A673 (cell line): ENCODE results near the gene REV1. TPM values are rescaled to one million over a fixed set of nuclear protein-coding genes. Genes with fewer than 3 reads are reported as not detected.

Experiments
- BruUV-seq: library from RNA; stranded (reverse); fragments of 400-500 nt; replicated peaks from 2 replicates; lab custom pipeline; 2021; lab: Mats Ljungman, UMichigan
- CTCF ChIA-PET: fragments of 300-600 bp; sonication (Branson Sonifier 250); formaldehyde crosslinking; loops from one replicate; lab custom pipeline; 2022; ENCODE audit warnings: antibody characterized with exemption; lab: Charles Lee
- POLR2A ChIA-PET: fragments of 300-600 bp; sonication (Branson Sonifier 250); formaldehyde crosslinking; loops from one replicate; lab custom pipeline; 2022; ENCODE audit warnings: antibody characterized with exemption; ENCODE audit not compliant: low non-redundant PET; lab: Charles Lee
- DNase-seq: peaks from one replicate; pipeline ENCODE4 v3.0.0-alpha.2; 2015; ENCODE audit warnings: low spot score
- H3K27ac ChIP-seq: fragments of 200-600 bp; sonication (generic); 2 replicates; pipeline ENCODE4 v1.5.1; 2016; ENCODE audit warnings: mixed run types, low read depth, mild to moderate bottlenecking, mixed read lengths, antibody characterized with exemption, low read length; ENCODE audit not compliant: poor library complexity, severe bottlenecking
- H3K27me3 ChIP-seq: fragments of 200-600 bp; sonication (generic); replicated peaks from 2 replicates; pipeline ENCODE4 v1.6.1; 2017; ENCODE audit warnings: mixed run types, low read depth, mild to moderate bottlenecking, mixed read lengths, antibody characterized with exemption, low read length; ENCODE audit not compliant: insufficient read depth, poor library complexity
- H3K36me3 ChIP-seq: fragments of 200-600 bp; sonication (generic); 2 replicates; pipeline ENCODE4 v1.6.1; 2016; ENCODE audit warnings: mixed run types, mild to moderate bottlenecking, mixed read lengths, antibody characterized with exemption, low read length; ENCODE audit not compliant: insufficient read depth, poor library complexity, severe bottlenecking
- H3K4me1 ChIP-seq: fragments of 200-600 bp; sonication (generic); 2 replicates; pipeline ENCODE4 v1.6.1; 2017; ENCODE audit warnings: mixed run types, mild to moderate bottlenecking, mixed read lengths, antibody characterized with exemption, low read length; ENCODE audit not compliant: insufficient read depth, poor library complexity, severe bottlenecking
- H3K4me3 ChIP-seq: fragments of 200-600 bp; sonication (generic); 2 replicates; pipeline ENCODE4 v1.5.1; 2016; ENCODE audit warnings: low read depth, mixed run types, mild to moderate bottlenecking, mixed read lengths, low read length; ENCODE audit not compliant: poor library complexity, severe bottlenecking
- H3K9me3 ChIP-seq: fragments of 200-600 bp; sonication (generic); 2 replicates; pipeline ENCODE4 v1.6.1; 2016; ENCODE audit warnings: mixed run types, low read depth, mild to moderate bottlenecking, mixed read lengths, antibody characterized with exemption, low read length; ENCODE audit not compliant: poor library complexity, severe bottlenecking
- CTCF ChIP-seq: fragments of 300-800, 200-600 bp; sonication (generic); conservative IDR thresholded peaks from 2 replicates; pipeline ENCODE4 v1.5.1; 2017; ENCODE audit warnings: low read depth, mild to moderate bottlenecking, antibody characterized with exemption, low read length, moderate library complexity, mixed read lengths
- EZH2 ChIP-seq: fragments of 200-600 bp; sonication (generic); IDR thresholded peaks from 2 replicates; pipeline ENCODE4 v1.6.1; 2017; ENCODE audit warnings: borderline replicate concordance, low read depth, mild to moderate bottlenecking, mixed read lengths, antibody characterized with exemption, low read length; ENCODE audit not compliant: poor library complexity, severe bottlenecking
- intact Hi-C: fragments of 100-400 bp; cut with micrococcal nuclease; formaldehyde crosslinking; loops from one replicate; pipeline ENCODE4 v1.10.0; 2022; ENCODE audit not compliant: unreplicated experiment
- total RNA-seq: library from RNA; stranded (reverse); gene quantifications from 2 replicates; pipeline ENCODE4 v1.2.3, GENCODE V29; 2021

The REV1 gene
- total RNA-seq, 1 experiment from 2014 or later, result 38.1 TPM

GRCh38 chr2:99444222-99444621, 45.6 kb downstream of the REV1 start:
- intact Hi-C loops, result no loop called here

GRCh38 chr2:99442837-99443236, 47.0 kb downstream of the REV1 start:
- H3K36me3 ChIP-seq, result peaks cover 21% of the 10 kb centered on the region
- H3K4me3 ChIP-seq, result no peak overlapping the region
- CTCF ChIA-PET, result no interaction called here
- POLR2A ChIA-PET, result no interaction called here
- no peaks in the 10 kb centered on the region for H3K4me1 ChIP-seq
- H3K9me3 ChIP-seq, result no peaks in the 10 kb centered on the region
- TF ChIP-seq EZH2, result no peak
- TF ChIP-seq CTCF, result no peak
- DNase-seq, result no peak
- H3K27ac ChIP-seq, result no peak overlapping the region
- intact Hi-C loops, result no loop called here
- no peaks in the 10 kb centered on the region for H3K27me3 ChIP-seq
- BruUV-seq, result no TSS peak

More at GRCh38 chr2:99444222-99444621, 45.6 kb downstream of the REV1 start:
- H3K27ac ChIP-seq, result no peak overlapping the region
- no peaks in the 10 kb centered on the region for H3K4me1 ChIP-seq
- TF ChIP-seq EZH2 (no peak), CTCF (no peak)
- no peak for DNase-seq
- H3K9me3 ChIP-seq, result no peaks in the 10 kb centered on the region
- CTCF ChIA-PET, result no interaction called here
- H3K4me3 ChIP-seq, result no peak overlapping the region
- BruUV-seq, result no TSS peak
- peaks cover 7% of the 10 kb centered on the region for H3K36me3 ChIP-seq
- POLR2A ChIA-PET, result no interaction called here
- no peaks in the 10 kb centered on the region for H3K27me3 ChIP-seq

- DNase-seq, result no peak
- intact Hi-C loops, result no loop called here
- H3K4me3 ChIP-seq, result no peak overlapping the region
- TF ChIP-seq EZH2, result no peak
- TF ChIP-seq CTCF, result no peak
- ChIA-PET POLR2A (no interaction called here), CTCF (no interaction called here)
- peaks cover 26% of the 10 kb centered on the region for H3K36me3 ChIP-seq
- BruUV-seq, result no TSS peak
- H3K27ac ChIP-seq, result no peak overlapping the region
- no peaks in the 10 kb centered on the region for H3K27me3 ChIP-seq
- no peaks in the 10 kb centered on the region for H3K4me1 ChIP-seq
- no peaks in the 10 kb centered on the region for H3K9me3 ChIP-seq
These were observed 49.8 kb downstream of the REV1 start for GRCh38 chr2:99439971-99440505.
